Measurements from ENCODE around the gene NHSL1. TPM values are rescaled to one million over a fixed set of nuclear protein-coding genes. Genes with fewer than 3 reads are reported as not detected.

Gene NHSL1
- total RNA-seq, 2 donors from 2014 or later: 82.8 to 94.8 TPM

- H3K36me3 ChIP-seq: no peaks in the 10 kb centered on the region
- no peak for TF ChIP-seq CTCF (IDR thresholded peaks at IDR 0.05)
- H3K4me3 ChIP-seq: no peak overlapping the region
- no peaks in the 10 kb centered on the region for H3K9me3 ChIP-seq
- no peaks in the 10 kb centered on the region for H3K4me1 ChIP-seq
- H3K9ac ChIP-seq (ENCODE audit: low read depth in 2 of 2, low read length in 2 of 2): no peak overlapping the region
- no peak overlapping the region for H3K27ac ChIP-seq
- DNase-seq: no peak
- H3K27me3 ChIP-seq: no peaks in the 10 kb centered on the region
- intact Hi-C loops (cut with DNase I): no loop called here
These were observed 30.8 kb downstream of the NHSL1 start for GRCh38 chr6:138468320-138469015.

GRCh38 chr6:138467901-138468300 lies 31.4 kb downstream of the NHSL1 start:
- Histone ChIP-seq H3K36me3 (no peaks in the 10 kb centered on the region), H3K27me3 (no peaks in the 10 kb centered on the region), H3K27ac (no peak overlapping the region), H3K9ac (ENCODE audit: low read depth in 2 of 2, low read length in 2 of 2) (no peak overlapping the region), H3K4me1 (no peaks in the 10 kb centered on the region), H3K4me3 (no peak overlapping the region), H3K9me3 (no peaks in the 10 kb centered on the region)
- intact Hi-C loops (cut with DNase I): no loop called here
- DNase-seq: no peak
- no peak for TF ChIP-seq CTCF (IDR thresholded peaks at IDR 0.05)

GRCh38 chr6:138465007-138465645 lies 34.2 kb downstream of the NHSL1 start:
- no peak overlapping the region for H3K9ac ChIP-seq (ENCODE audit: low read depth in 2 of 2, low read length in 2 of 2)
- TF ChIP-seq CTCF (IDR thresholded peaks at IDR 0.05): no peak
- no peak for DNase-seq
- intact Hi-C loops (cut with DNase I): no loop called here
- H3K4me3 ChIP-seq: no peak overlapping the region
- no peaks in the 10 kb centered on the region for H3K36me3 ChIP-seq
- H3K4me1 ChIP-seq: no peaks in the 10 kb centered on the region
- no peaks in the 10 kb centered on the region for H3K9me3 ChIP-seq
- H3K27me3 ChIP-seq: no peaks in the 10 kb centered on the region
- no peak overlapping the region for H3K27ac ChIP-seq

- H3K27ac ChIP-seq: no peak overlapping the region
- no peak for TF ChIP-seq CTCF (IDR thresholded peaks at IDR 0.05)
- no peak overlapping the region for H3K4me3 ChIP-seq
- no peak overlapping the region for H3K9ac ChIP-seq (ENCODE audit: low read depth in 2 of 2, low read length in 2 of 2)
- intact Hi-C loops (cut with DNase I): no loop called here
- H3K9me3 ChIP-seq: no peaks in the 10 kb centered on the region
- H3K36me3 ChIP-seq: no peaks in the 10 kb centered on the region
- no peaks in the 10 kb centered on the region for H3K27me3 ChIP-seq
- no peaks in the 10 kb centered on the region for H3K4me1 ChIP-seq
- DNase-seq: no peak
These were observed 35.2 kb downstream of the NHSL1 start for GRCh38 chr6:138464085-138464484.

- no peak overlapping the region for H3K4me3 ChIP-seq
- H3K27me3 ChIP-seq: no peaks in the 10 kb centered on the region
- H3K9me3 ChIP-seq: no peaks in the 10 kb centered on the region
- no peak for TF ChIP-seq CTCF (IDR thresholded peaks at IDR 0.05)
- H3K4me1 ChIP-seq: no peaks in the 10 kb centered on the region
- intact Hi-C loops (cut with DNase I): no loop called here
- H3K36me3 ChIP-seq: no peaks in the 10 kb centered on the region
- no peak for DNase-seq
- H3K9ac ChIP-seq (ENCODE audit: low read depth in 2 of 2, low read length in 2 of 2): no peak overlapping the region
- H3K27ac ChIP-seq: no peak overlapping the region
These were observed 37.6 kb downstream of the NHSL1 start for GRCh38 chr6:138461647-138462046.
